ENCODE data around the gene ZNF467. TPM values are rescaled to one million over a fixed set of nuclear protein-coding genes. Genes with fewer than 3 reads are reported as not detected.

Gene ZNF467
- total and polyA plus RNA-seq, 8 donors = 3.1 to 16.4 (median 12.2) TPM; not detected in 1

DNA sequence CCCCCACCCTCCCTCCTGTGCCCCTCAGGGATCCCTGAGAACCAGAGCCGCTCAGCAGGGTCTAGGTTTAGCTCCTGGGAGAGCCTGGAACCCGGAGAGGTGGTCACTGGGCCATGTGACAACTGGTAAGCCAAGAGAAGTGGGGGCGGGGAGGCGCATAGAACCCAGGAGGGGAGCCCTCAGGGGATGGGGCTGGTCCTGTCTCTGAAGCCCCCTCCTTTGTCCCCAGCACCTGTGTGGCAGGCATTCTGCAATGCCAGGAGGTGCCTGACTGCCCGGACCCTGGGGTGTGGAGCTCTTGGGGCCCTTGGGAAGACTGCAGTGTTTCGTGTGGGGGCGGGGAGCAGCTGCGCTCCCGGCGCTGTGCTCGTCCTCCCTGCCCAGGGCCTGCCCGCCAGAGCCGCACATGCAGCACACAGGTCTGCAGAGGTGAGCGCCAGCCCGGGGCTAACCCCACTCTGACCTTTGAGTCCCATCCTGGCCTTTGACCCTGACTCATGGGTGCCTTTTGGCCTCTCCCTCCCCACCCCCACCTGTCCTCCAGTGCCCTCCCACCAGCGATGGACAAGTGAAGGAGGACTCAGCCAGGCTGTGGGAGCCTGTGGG, 42.4 kb upstream of the ZNF467 start:
- intact Hi-C loops (cut with DNase I; ENCODE audit: low total_unique reads) = no loop called here
- no peak for DNase-seq

DNA sequence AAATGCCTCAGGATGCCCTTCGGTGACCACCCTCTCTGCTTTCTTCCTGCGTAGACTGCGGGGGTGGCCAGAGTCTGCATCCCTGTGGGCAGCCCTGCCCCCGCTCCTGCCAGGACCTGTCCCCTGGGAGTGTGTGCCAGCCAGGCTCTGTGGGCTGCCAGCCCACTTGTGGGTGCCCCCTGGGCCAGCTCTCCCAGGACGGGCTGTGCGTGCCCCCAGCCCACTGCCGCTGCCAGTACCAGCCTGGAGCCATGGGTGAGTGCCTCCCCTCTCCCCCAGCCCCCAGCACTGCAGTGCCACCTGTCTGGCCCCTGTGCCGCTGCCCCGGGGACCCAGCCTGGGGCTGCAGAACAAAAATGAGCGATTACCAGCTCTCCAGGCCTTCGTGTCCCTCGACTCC, 41.7 kb upstream of the ZNF467 start:
- WGBS, 5 donors = 86 to 93% (median 89%) methylated on average over 6 to 12 of the region's 12 CpGs
- H3K36me3 ChIP-seq = no peaks in the 10 kb centered on the region
- H3K27me3 ChIP-seq = peaks cover 0 to 27% (median 0%) of the 10 kb centered on the region in 3 donors
- no peak overlapping the region for H3K4me3 ChIP-seq
- DNase-seq = no peak
- no peak overlapping the region for H3K27ac ChIP-seq
- H3K9me3 ChIP-seq = no peaks in the 10 kb centered on the region
- TF ChIP-seq, protein P1, sequence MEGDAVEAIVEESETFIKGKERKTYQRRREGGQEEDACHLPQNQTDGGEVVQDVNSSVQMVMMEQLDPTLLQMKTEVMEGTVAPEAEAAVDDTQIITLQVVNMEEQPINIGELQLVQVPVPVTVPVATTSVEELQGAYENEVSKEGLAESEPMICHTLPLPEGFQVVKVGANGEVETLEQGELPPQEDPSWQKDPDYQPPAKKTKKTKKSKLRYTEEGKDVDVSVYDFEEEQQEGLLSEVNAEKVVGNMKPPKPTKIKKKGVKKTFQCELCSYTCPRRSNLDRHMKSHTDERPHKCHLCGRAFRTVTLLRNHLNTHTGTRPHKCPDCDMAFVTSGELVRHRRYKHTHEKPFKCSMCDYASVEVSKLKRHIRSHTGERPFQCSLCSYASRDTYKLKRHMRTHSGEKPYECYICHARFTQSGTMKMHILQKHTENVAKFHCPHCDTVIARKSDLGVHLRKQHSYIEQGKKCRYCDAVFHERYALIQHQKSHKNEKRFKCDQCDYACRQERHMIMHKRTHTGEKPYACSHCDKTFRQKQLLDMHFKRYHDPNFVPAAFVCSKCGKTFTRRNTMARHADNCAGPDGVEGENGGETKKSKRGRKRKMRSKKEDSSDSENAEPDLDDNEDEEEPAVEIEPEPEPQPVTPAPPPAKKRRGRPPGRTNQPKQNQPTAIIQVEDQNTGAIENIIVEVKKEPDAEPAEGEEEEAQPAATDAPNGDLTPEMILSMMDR (IDR thresholded peaks at IDR 0.05) = no peak
- no peaks in the 10 kb centered on the region for H3K4me1 ChIP-seq
- intact Hi-C loops (cut with DNase I; ENCODE audit: low total_unique reads) = no loop called here

More for the DNA sequence above, 42.4 kb upstream of the ZNF467 start:
- 46 to 69% (median 60%) methylated on average over 10 to 16 of the region's 16 CpGs for WGBS, 5 donors
- TF ChIP-seq EP300 (IDR thresholded peaks at IDR 0.05) = no peak
- no peak for TF ChIP-seq POLR2AphosphoS5 (IDR thresholded peaks at IDR 0.05)
- TF ChIP-seq, protein P1 (IDR thresholded peaks at IDR 0.05) = no peak
- no peak for TF ChIP-seq POLR2A (IDR thresholded peaks at IDR 0.05)
- no peaks in the 10 kb centered on the region for H3K36me3 ChIP-seq
- no peak overlapping the region for H3K27ac ChIP-seq
- H3K4me1 ChIP-seq = no peaks in the 10 kb centered on the region
- peaks cover 0 to 27% (median 0%) of the 10 kb centered on the region in 3 donors for H3K27me3 ChIP-seq
- no peak overlapping the region for H3K4me3 ChIP-seq
- H3K9me3 ChIP-seq = no peaks in the 10 kb centered on the region

DNA sequence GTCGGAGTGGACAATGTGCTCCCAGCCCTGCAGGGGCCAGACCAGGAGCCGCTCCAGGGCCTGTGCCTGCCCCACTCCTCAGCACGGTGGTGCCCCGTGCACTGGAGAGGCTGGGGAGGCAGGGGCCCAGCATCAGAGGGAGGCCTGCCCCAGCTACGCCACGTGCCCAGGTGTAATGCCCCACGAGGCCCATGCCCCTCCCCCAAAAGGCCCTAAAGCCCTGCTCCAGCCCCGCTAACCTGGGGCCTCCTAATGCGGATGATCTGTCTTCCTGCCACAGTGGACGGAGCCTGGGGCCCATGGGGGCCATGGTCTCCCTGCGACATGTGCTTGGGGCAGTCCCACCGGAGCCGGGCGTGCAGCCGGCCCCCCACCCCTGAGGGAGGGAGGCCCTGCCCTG, 41.1 kb upstream of the ZNF467 start:
- Histone ChIP-seq H3K9me3 (no peaks in the 10 kb centered on the region), H3K27ac (no peak overlapping the region), H3K36me3 (no peaks in the 10 kb centered on the region), H3K27me3 (peaks cover 0 to 33% (median 0%) of the 10 kb centered on the region in 3 donors), H3K4me3 (no peak overlapping the region), H3K4me1 (no peaks in the 10 kb centered on the region)
- DNase-seq = no peak
- WGBS, 5 donors = 64 to 74% (median 68%) methylated on average over 12 to 15 of the region's 15 CpGs; no CpG with 5 or more reads in 1 of the 5 donors
- intact Hi-C loops (cut with DNase I; ENCODE audit: low total_unique reads) = no loop called here
- no peak for TF ChIP-seq POLR2AphosphoS5 (IDR thresholded peaks at IDR 0.05)
- TF ChIP-seq, protein P1 (IDR thresholded peaks at IDR 0.05) = no peak
- no peak for TF ChIP-seq EP300 (IDR thresholded peaks at IDR 0.05)
- no peak for TF ChIP-seq POLR2A (IDR thresholded peaks at IDR 0.05)

DNA sequence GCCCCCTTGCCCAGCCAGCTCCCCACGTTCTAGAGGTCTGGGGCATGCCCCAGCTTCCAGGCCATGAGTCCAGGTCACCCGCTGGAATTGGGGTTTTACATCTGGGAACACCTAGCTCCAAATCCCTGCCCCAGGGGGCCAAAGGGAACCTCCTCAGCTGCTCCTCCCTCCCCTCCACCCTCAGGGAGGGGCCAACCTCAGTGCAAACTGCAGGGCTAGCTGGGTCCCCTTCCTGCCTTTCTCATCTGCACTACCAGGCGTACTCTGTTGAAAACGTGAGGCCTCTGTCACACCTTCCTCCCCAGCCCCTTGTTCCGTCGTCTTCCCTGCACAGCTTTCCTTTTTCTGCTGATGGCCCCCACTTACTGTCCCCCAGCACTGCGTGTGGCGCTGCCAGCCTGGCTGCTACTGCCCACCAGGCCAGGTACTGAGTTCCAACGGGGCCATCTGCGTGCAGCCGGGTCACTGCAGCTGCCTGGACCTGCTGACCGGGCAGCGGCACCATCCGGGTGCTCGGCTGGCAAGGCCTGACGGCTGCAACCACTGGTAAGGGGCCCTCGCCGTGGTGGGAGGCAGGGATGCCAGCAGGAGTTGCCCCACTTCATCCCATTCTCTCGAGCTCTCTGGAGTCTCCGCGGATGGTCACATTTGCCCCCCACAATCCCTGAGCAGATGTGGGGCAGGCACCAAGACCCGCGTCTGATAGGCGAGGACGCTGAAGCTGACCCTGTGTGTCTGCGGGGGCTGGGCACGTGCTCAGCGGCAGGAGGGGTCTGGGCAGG, 40.1 kb upstream of the ZNF467 start:
- H3K4me1 ChIP-seq = no peaks in the 10 kb centered on the region
- H3K4me3 ChIP-seq = no peak overlapping the region
- H3K9me3 ChIP-seq = no peaks in the 10 kb centered on the region
- TF ChIP-seq, protein P1 (IDR thresholded peaks at IDR 0.05) = no peak
- TF ChIP-seq POLR2AphosphoS5 (IDR thresholded peaks at IDR 0.05) (no peak), EP300 (IDR thresholded peaks at IDR 0.05) (no peak), POLR2A (IDR thresholded peaks at IDR 0.05) (no peak)
- no peaks in the 10 kb centered on the region for H3K36me3 ChIP-seq
- DNase-seq = no peak
- peaks cover 0 to 41% (median 0%) of the 10 kb centered on the region in 3 donors for H3K27me3 ChIP-seq
- intact Hi-C loops (cut with DNase I; ENCODE audit: low total_unique reads) = no loop called here
- 79 to 86% (median 80%) methylated on average over 25 to 28 of the region's 28 CpGs for WGBS, 5 donors
- H3K27ac ChIP-seq = no peak overlapping the region
